Activated CD4-positive, alpha-beta T cell treated with anti-CD3 and anti-CD28 coated beads, Interleukin-2, amount 50 U/mL, for 4 hours (primary cell): Measurements from ENCODE around the gene PDE1C.

Source experiments
- DNase-seq, 2 experiments: peaks; one replicate each; pipeline ENCODE4 v3.0.0-alpha.2; 2020

Gene PDE1C

DNA sequence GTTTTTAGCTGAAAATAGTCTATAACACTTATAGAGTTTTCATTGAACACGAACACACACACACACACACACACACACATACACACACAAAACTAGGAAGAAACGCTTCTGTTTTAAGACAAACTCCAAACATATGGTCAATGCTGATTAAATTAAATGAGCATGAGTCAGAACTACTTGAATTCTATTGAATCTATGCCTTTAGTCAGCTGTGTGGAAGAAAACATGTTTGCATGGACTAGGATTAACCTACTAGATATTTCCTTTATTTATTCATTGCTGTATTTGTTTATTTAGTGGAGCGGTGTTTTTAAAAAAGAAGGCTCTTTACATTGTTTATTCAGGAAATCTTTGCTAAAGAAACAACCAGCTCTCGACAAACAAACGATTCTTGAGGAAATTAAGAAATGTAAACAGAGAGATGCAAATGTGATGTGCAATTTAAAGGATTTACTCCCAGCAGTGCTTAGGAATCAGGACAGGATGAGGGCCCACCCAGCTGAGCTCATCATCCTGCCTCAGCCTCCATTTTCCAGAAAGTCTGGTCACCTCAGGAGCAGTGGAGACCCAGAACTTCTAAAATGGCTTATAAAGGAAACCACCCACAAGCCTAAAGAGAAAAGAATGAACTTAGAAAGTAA, 83.2 kb downstream of the PDE1C start:
- DNase-seq = no peak

DNA sequence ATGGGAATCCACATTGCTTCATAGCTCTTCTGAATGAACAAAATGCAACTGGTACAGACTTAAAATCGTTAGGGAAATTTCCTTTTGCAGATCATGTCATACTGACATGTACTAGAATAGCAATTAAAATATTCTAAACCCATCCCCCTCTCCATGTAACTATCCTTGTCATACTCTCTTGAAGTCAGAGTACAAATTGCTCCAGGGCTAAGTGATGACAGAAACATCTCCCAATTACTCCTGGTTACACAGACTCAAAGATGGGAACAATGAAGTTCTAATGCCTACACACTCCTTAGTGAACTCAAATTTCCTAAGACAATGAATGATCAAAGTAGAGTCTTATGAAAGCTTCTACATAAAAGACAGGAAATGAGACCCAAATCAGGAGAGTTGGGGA, 87.2 kb downstream of the PDE1C start:
- no peak for DNase-seq

- no peak for DNase-seq
Observed at GRCh38 chr7:31981874-31982390, 88.3 kb downstream of the PDE1C start.

- DNase-seq = no peak
Observed at GRCh38 chr7:31979690-31980330, 90.4 kb downstream of the PDE1C start.

- no peak for DNase-seq
Observed at GRCh38 chr7:31975546-31975945, 94.7 kb downstream of the PDE1C start.

DNA sequence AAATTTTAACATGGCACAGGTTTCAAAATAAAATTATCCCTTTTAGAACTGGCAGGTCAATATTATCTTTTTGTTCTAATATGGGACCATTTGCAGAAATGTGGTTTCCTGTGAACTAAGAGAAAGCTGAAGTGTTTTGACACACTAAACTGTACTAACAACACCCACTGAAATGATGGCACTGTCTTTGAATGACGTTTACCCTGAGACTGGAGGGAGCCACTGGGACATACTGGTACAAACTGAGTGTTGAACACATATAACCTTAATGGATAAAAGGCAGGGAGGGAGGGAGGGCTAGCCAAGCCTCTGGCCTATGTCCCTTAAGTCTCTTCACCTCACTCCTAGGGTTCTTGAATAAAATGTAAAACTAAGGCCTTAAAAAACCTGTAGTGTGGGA, 95.9 kb downstream of the PDE1C start:
- DNase-seq = no peak

DNA sequence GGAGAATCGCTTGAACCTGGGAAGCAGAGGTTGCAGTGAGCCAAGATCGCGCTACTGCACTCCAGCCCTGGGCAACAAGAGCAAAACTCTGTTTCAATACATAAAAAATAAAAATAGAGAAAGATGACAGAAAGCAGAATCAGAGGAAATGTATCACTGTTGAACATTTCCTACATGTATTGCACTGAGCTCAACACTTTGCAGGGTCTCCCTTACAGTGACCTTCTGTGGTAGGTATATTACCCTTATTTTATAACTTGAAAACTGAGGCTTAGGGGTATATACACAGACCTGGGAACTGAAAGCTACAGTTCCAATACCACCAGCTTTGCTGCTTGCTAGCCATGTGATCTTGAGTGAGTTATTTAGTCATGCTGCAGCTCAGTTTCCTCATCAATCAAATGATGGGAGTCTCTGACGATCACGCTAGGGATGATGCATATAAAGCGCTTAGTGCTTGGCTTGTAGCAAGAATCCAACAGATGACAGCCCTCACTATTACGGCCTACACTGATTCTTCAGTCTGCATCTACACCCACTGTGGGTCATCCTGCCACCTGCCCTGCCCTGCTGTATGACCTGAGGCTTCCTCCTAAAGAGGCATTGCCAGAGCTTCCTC, 99.0 kb downstream of the PDE1C start:
- DNase-seq = no peak

- DNase-seq = no peak
Observed at GRCh38 chr7:31970501-31970900, 99.7 kb downstream of the PDE1C start.

GRCh38 chr7:31963569-31964175, 106.5 kb downstream of the PDE1C start:
- DNase-seq = no peak

GRCh38 chr7:31962246-31962645, 108.0 kb downstream of the PDE1C start:
- DNase-seq = no peak

DNA sequence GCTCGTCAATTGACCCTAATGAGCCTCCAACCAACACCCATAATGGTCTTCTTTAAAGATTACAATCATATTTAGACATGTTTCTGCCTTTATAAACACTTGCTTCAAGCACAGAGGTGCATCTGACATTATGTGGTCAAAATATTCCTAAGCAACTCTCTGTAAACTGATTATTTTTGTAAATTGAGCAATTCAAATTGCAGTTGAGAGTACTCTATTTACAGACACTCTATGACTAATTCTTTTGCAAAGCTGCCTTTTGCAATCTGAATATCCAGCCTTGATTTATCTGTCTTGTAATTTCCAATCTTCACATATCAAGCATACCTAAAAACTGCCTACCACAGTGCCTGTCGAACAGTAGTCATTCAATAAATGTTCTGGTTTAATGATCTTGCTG, 112.0 kb downstream of the PDE1C start:
- DNase-seq = no peak

DNA sequence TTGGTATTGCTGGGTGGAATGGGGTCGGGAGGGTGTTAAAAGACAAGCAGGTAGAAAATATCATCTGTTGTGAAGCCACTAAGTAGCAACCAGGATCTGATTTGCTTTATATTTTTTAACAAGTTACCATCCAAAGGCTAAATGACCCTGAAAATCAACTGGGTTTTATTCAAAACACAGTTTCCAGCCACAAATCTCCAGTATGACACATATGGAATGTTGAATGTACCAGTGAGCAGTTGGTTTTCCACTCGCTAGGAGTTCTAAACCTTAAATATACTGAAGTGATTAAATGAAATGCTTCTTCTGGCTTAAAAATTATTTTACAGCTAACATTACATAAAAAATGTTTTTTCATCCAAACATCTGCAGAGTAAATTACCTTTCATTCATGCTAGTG, 112.5 kb downstream of the PDE1C start:
- DNase-seq = no peak

GRCh38 chr7:31957090-31957720, 113.0 kb downstream of the PDE1C start:
- DNase-seq = no peak

GRCh38 chr7:31955641-31956040, 114.6 kb downstream of the PDE1C start:
- DNase-seq = no peak

GRCh38 chr7:31955021-31955420, 115.2 kb downstream of the PDE1C start:
- DNase-seq = no peak

DNA sequence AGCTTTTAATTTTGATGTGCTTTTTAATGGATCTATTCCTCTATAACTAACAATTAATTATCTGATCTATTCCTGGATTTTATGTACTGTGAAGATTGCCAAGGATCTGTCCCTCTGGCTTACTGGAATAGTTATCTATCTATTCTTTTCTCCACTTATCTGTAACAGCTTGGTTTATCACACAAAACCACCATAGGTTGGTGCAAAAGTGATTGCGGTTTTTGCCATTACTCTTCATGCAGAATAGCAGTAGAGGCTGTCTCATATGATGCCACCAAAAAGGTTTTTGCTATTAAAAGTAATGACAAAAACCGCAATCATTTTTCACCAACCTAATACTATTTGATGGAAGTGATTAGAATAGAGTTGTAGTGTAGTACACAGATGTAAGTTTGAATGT, 115.7 kb downstream of the PDE1C start:
- no peak for DNase-seq

DNA sequence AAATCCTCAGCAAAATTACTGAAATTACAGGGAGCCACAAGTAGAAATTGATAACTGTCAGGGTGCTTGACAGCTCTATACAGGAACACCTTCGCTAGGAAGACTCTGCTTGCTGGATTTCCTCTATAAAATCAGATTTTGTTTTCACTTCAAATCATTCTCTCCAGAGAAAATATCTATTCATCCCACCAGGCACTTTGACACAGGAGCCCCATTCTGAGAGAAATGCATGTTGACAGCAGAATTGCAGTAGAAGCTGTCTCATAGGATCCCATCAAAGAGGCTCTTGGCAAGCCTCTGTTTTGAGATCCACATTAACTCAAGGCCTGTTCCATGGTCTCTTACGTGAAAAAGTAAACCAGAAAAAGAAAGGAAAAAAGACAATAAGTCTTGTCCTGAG, 116.8 kb downstream of the PDE1C start:
- DNase-seq = no peak

- no peak for DNase-seq
Observed at GRCh38 chr7:31950091-31950755, 120.0 kb downstream of the PDE1C start.

DNA sequence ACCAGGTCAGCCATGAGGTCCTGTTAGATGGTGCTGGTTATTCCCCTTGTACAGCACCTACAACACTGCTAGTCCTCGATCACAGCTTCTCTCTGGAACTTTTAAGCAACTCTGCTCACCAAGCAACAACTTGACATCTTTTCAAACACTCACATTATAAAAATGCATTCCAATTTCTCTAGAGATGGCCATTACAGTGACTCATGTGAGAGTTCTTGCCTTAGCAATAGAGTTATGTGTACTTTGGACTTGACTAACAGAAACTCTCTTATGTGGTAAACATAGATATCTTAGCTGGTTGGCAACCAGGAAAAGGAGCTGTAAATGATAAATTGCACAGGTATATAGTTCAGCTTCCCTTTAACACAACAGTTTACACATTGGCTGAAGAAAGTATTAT, 122.2 kb downstream of the PDE1C start:
- no peak for DNase-seq

- DNase-seq = no peak
Observed at GRCh38 chr7:31940167-31940566, 130.0 kb downstream of the PDE1C start.

DNA sequence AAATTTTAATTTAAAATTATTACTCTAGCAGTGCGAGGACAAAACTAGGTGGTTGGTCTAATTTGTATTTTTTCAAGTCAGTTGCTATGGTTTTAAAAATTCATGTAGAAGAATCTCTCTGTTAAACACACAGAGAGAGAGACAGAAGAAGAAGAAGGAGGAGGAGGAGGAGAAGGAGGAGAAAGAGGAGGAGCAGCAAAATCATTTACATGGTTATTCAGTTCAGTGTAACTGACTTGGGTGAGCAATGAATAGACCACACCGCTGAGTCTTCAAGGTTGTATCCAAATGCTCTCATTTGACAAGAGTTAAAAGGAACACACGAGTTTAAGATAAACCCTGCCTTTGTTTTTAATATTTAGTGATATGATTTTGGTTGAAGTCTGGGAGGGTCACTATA, 131.1 kb downstream of the PDE1C start:
- no peak for DNase-seq

GRCh38 chr7:31938650-31939049, 131.6 kb downstream of the PDE1C start:
- DNase-seq = no peak

- no peak for DNase-seq
Observed at GRCh38 chr7:31937982-31938381, 132.2 kb downstream of the PDE1C start.
